Keratinocyte (primary cell): ENCODE measurements around the gene KLHL25.

Experiments used
- EZH2 ChIP-seq: IDR thresholded peaks from one replicate; pipeline ENCODE4 v1.6.1; 2012; ENCODE audit warnings: inconsistent platforms, mild to moderate bottlenecking, low read length, moderate library complexity
- TF ChIP-seq, protein P1 (sequence below), 3 experiments: IDR thresholded peaks in 1 of 3; conservative IDR thresholded peaks in 1 of 3; optimal IDR thresholded peaks in 1 of 3; 2 replicates in 2 of 3; 3 replicates in 1 of 3; pipeline versions ENCODE3 to v1.5.1; 2011; ENCODE audit warnings: low read length in 3 of 3, mild to moderate bottlenecking in 3 of 3, moderate library complexity in 2 of 3, control low read depth in 1 of 3, inconsistent platforms in 1 of 3; ENCODE audit not compliant: insufficient read depth in 2 of 3; ENCODE audit errors: extremely low read depth in 1 of 3

DNA sequence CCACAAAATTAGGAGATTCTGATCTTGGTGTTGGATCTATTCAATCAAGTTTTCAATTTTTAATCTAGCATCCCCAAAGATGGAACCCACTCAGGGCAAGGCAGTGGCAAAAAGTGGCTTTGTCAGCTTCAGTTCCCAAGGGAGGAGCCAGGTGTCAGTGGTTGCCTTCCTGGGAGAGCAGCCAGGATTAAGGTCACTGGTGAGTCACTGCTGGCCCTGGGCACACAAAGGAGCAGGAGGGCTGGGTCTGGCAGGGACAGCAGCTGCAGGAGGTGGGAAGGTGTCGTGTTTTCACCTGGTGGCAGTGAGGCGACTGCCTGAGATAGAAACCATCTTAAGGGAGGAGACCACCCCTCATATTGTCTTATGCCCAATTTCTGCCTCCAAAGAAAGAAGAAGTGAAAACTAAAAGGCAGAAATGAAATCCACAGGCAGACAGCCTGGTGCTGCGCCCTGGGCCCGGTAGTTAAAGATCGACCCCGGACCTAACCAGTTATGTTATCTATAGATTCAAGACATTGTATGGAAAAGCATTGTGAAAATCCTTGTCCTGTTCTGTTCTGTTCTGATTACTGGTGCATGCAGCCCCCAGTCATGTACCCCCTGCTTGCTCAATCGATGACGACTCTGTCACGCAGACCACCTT is 5.9 kb upstream of the KLHL25 start:
- TF ChIP-seq, protein P1, sequence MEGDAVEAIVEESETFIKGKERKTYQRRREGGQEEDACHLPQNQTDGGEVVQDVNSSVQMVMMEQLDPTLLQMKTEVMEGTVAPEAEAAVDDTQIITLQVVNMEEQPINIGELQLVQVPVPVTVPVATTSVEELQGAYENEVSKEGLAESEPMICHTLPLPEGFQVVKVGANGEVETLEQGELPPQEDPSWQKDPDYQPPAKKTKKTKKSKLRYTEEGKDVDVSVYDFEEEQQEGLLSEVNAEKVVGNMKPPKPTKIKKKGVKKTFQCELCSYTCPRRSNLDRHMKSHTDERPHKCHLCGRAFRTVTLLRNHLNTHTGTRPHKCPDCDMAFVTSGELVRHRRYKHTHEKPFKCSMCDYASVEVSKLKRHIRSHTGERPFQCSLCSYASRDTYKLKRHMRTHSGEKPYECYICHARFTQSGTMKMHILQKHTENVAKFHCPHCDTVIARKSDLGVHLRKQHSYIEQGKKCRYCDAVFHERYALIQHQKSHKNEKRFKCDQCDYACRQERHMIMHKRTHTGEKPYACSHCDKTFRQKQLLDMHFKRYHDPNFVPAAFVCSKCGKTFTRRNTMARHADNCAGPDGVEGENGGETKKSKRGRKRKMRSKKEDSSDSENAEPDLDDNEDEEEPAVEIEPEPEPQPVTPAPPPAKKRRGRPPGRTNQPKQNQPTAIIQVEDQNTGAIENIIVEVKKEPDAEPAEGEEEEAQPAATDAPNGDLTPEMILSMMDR (optimal IDR thresholded peaks at IDR 0.05 in 1 of 3, IDR thresholded peaks at IDR 0.05 in 1 of 3, conservative IDR thresholded peaks at IDR 0.05 in 1 of 3; ENCODE audit: extremely low read depth in 1 of 3, insufficient read depth in 2 of 3, low read length in 3 of 3) = peak in 2 of 3 experiments; percentile 44 to 47
- TF ChIP-seq EZH2 = no peak
